Measurements from ENCODE around the gene CNKSR1.

DNA sequence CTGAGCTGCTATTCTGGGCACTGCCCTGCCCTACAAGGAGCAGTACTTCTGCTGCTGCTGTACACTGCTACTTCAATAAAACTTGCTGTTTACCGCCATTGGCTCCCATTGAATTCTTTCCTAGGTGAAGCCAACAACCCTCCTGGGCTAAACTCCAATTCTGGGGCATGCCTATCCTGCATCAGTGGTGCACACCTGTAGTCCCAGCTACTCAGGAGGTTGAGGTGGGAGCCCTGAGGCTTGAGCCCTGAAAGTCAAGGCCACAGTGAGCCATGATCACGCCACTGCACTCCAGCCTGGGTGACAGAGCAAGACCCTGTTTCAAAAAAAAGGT, 44.5 kb upstream of the CNKSR1 start:
- TF ChIP-seq, protein P1, sequence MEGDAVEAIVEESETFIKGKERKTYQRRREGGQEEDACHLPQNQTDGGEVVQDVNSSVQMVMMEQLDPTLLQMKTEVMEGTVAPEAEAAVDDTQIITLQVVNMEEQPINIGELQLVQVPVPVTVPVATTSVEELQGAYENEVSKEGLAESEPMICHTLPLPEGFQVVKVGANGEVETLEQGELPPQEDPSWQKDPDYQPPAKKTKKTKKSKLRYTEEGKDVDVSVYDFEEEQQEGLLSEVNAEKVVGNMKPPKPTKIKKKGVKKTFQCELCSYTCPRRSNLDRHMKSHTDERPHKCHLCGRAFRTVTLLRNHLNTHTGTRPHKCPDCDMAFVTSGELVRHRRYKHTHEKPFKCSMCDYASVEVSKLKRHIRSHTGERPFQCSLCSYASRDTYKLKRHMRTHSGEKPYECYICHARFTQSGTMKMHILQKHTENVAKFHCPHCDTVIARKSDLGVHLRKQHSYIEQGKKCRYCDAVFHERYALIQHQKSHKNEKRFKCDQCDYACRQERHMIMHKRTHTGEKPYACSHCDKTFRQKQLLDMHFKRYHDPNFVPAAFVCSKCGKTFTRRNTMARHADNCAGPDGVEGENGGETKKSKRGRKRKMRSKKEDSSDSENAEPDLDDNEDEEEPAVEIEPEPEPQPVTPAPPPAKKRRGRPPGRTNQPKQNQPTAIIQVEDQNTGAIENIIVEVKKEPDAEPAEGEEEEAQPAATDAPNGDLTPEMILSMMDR (IDR thresholded peaks at IDR 0.05): no peak
- no peak for TF ChIP-seq POLR2A (IDR thresholded peaks at IDR 0.05)
